Thymus (tissue), 11 donors: ENCODE measurements around the gene WDR73. TPM values are rescaled to one million over a fixed set of nuclear protein-coding genes. Genes with fewer than 3 reads are reported as not detected.

Experiments
- DNase-seq, 9 donors: peaks; one replicate each; pipeline ENCODE4 v3.0.0-alpha.2; 2013; ENCODE audit warnings: low spot score in 9 of 9, low read depth in 6 of 9, missing footprints in 1 of 9
- H3K27ac ChIP-seq, 2 donors: one replicate each; pipeline ENCODE4 v1.5.1; 2013; ENCODE audit warnings: control low read depth in 1 of 2, low read depth in 1 of 2, low read length in 1 of 2, mild to moderate bottlenecking in 1 of 2, moderate library complexity in 1 of 2
- H3K27me3 ChIP-seq, 2 donors: one replicate each; pipeline ENCODE4 v1.5.1; 2013; ENCODE audit warnings: low read length in 1 of 2; ENCODE audit not compliant: control insufficient read depth in 2 of 2, insufficient read depth in 1 of 2
- H3K36me3 ChIP-seq, 2 donors: one replicate each; pipeline ENCODE4 v1.5.1; 2013; ENCODE audit warnings: low read length in 1 of 2, mild to moderate bottlenecking in 1 of 2, moderate library complexity in 1 of 2; ENCODE audit not compliant: control insufficient read depth in 2 of 2, insufficient read depth in 2 of 2
- H3K4me1 ChIP-seq, 2 donors: one replicate each; pipeline ENCODE4 v1.5.1; 2013; ENCODE audit warnings: low read length in 2 of 2; ENCODE audit not compliant: control insufficient read depth in 2 of 2, insufficient read depth in 2 of 2
- H3K4me3 ChIP-seq, 2 donors: one replicate each; pipeline ENCODE4 v1.5.1; 2013; ENCODE audit warnings: low read length in 2 of 2, control low read depth in 1 of 2, mild to moderate bottlenecking in 1 of 2
- H3K9me3 ChIP-seq, 2 donors: one replicate each; pipeline ENCODE4 v1.5.1; 2013; ENCODE audit warnings: low read length in 1 of 2, mild to moderate bottlenecking in 1 of 2; ENCODE audit not compliant: control insufficient read depth in 2 of 2, insufficient read depth in 1 of 2
- WGBS: extraction: QIAGEN DNeasy Blood & Tissue Kit; methylation state at CpG from one replicate; pipeline ENCODE4 v1.1.7; 2013; 5-methylcytosine and 5-hydroxymethylcytosine counted together
- polyA plus RNA-seq: library from polyadenylated mRNA; stranded (reverse); fragments of 200-250 nt; gene quantifications from one replicate; pipeline ENCODE4 v1.2.3, GENCODE V29; 2013
- total RNA-seq: library from RNA; stranded (reverse); fragments of 120-200 nt; gene quantifications from one replicate; pipeline ENCODE4 v1.2.4, GENCODE V29; 2013
- donor health status: healthy.

The WDR73 gene
- total and polyA plus RNA-seq, 2 donors = 20.4 to 22.4 TPM

GRCh38 chr15:84616235-84616634 is 37.8 kb downstream of the WDR73 start:
- no peak overlapping the region for H3K27ac ChIP-seq
- H3K4me1 ChIP-seq = no peaks in the 10 kb centered on the region

GRCh38 chr15:84611631-84612030 is 42.5 kb downstream of the WDR73 start:
- Histone ChIP-seq H3K9me3 (no peaks in the 10 kb centered on the region), H3K27me3 (no peaks in the 10 kb centered on the region), H3K4me3 (no peak overlapping the region), H3K36me3 (peaks cover 18 to 33% of the 10 kb centered on the region in 2 donors), H3K4me1 (no peaks in the 10 kb centered on the region), H3K27ac (no peak overlapping the region)
- DNase-seq = no peak
- WGBS = 98% methylated on average over 7 of the region's 7 CpGs

More at GRCh38 chr15:84616235-84616634, 37.8 kb downstream of the WDR73 start:
- no peaks in the 10 kb centered on the region for H3K27me3 ChIP-seq
- no peak for DNase-seq
- H3K9me3 ChIP-seq = peaks cover 7 to 8% of the 10 kb centered on the region in 2 donors
- H3K36me3 ChIP-seq = peaks cover 14 to 27% of the 10 kb centered on the region in 2 donors
- H3K4me3 ChIP-seq = no peak overlapping the region
- WGBS = 95% methylated on average over 3 of the region's 3 CpGs

- Histone ChIP-seq H3K9me3 (no peaks in the 10 kb centered on the region), H3K27me3 (no peaks in the 10 kb centered on the region), H3K27ac (no peak overlapping the region), H3K4me1 (peaks cover 0 to 7% of the 10 kb centered on the region in 2 donors), H3K4me3 (no peak overlapping the region), H3K36me3 (peaks cover 22 to 40% of the 10 kb centered on the region in 2 donors)
- DNase-seq = no peak
- 94% methylated on average over 11 of the region's 11 CpGs for WGBS
These were observed 44.1 kb downstream of the WDR73 start for GRCh38 chr15:84609818-84610525.

DNA sequence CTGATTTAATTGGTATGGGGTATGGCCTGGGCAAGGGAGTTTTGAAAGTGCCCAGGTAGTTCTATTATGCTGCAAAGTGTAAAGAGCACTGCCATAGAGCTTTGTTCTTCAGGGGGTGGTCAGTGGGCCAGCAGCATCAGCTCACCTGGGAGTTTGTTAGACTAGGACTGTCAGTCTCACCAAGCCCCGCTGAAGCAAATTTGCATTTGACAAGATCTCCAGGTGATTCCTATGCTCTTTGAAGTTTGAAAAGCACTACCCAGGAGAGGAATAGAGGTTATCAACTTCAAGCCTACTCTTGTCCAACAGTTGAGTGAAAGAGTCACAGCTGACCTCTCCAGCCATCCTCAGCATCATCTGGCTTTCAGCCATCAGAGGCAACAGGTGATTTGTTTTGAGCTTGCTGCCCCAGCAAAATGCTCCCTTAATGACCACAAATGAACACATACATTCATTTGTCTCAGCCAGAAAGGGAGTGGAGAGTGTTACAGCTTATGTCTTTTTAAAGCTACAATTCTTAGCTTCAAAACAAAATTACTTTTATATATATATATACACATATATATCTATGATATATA is 45.3 kb downstream of the WDR73 start:
- Histone ChIP-seq H3K9me3 (no peaks in the 10 kb centered on the region), H3K4me1 (peaks cover 0 to 7% of the 10 kb centered on the region in 2 donors), H3K36me3 (peaks cover 30 to 48% of the 10 kb centered on the region in 2 donors), H3K27me3 (no peaks in the 10 kb centered on the region), H3K4me3 (no peak overlapping the region), H3K27ac (no peak overlapping the region)
- DNase-seq = no peak
- WGBS = 94% methylated on average over 1 of the region's 1 CpG

DNA sequence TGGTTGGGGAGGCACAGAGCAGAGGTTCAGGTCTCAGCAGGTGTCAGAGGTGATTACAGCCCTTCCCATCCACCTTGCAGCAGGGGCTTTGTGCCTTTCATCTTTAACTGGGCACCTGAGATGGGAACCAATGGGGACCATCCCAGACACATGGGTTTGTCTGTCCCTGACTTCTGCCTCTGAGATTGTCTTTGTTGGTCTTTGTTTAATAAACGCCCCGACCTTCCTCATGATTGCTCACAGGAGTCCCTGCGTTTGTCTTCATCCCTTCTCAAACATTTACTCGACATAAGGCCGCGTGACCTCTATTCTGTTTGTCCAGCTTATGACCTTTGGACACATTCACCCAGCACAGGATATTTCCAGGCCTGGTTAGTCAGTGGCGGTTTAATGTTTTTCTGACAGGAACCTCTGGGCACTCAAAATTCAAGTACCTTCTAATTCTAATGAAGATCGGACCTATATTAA is 47.4 kb downstream of the WDR73 start:
- Histone ChIP-seq H3K27ac (no peak overlapping the region), H3K9me3 (no peaks in the 10 kb centered on the region), H3K4me3 (no peak overlapping the region), H3K36me3 (peaks cover 32 to 52% of the 10 kb centered on the region in 2 donors), H3K27me3 (no peaks in the 10 kb centered on the region), H3K4me1 (peaks cover under 1 to 7% of the 10 kb centered on the region in 2 donors)
- 98% methylated on average over 8 of the region's 8 CpGs for WGBS
- DNase-seq = no peak

DNA sequence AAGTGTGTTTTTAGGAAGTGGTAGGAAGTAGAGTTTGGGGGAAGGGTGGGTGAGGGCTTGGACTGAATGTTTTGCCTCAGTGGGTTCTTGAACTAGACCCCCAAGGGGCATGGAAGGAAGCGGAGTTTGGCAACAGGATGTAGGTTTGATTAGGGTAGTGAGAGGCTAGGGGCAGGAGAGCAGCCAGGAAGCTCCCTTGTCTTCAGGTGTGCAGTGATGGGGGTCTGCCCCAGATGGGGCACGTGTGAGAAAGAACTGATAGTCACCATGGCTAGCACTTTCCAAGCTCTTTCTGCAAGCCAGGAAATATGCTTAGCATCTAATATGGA is 48.6 kb downstream of the WDR73 start:
- 79% methylated on average over 2 of the region's 2 CpGs for WGBS
- H3K27ac ChIP-seq = no peak overlapping the region
- H3K9me3 ChIP-seq = no peaks in the 10 kb centered on the region
- no peaks in the 10 kb centered on the region for H3K27me3 ChIP-seq
- H3K36me3 ChIP-seq = peaks cover 32 to 52% of the 10 kb centered on the region in 2 donors
- DNase-seq = no peak
- no peak overlapping the region for H3K4me3 ChIP-seq
- peaks cover 3 to 13% of the 10 kb centered on the region in 2 donors for H3K4me1 ChIP-seq

DNA sequence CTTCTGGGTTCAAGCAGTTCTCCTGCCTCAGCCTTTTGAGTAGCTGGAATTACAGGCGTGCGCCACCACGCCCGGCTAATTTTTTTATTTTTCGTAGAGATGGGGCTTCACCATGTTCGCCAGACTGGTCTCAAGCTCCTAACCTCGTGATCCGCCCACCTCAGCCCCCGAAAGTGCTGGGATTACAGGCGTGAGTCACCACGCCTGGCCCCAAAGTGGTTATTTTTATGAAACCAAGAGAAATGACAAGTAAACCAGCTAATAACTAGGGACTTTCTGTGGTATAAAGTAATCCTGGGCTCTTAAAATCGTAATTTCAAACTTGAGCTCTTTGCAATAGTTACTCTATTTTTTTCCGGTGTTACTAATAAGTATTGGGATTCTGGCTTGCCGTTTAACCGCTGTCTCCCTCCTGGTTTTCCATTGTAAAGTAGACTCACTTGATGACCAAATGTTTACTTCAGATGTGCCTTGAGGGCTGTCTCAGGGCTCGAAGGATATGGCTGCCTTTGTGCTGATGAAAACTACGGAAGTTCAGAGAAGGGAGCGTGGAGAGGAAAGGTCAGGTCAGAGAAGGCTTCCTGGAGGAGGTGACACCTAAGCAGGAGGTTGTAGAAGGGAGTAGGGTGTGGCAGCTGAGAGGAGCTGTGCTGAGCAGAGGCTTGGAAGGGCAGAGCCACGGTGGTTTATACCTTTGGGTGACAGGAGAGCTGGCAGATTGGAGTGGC is 49.1 kb downstream of the WDR73 start:
- Histone ChIP-seq H3K36me3 (peaks cover 32 to 50% of the 10 kb centered on the region in 2 donors), H3K9me3 (no peaks in the 10 kb centered on the region), H3K4me1 (peaks cover 3 to 18% of the 10 kb centered on the region in 2 donors), H3K4me3 (no peak overlapping the region), H3K27ac (no peak overlapping the region), H3K27me3 (no peaks in the 10 kb centered on the region)
- DNase-seq = no peak
- WGBS = 89% methylated on average over 19 of the region's 19 CpGs

DNA sequence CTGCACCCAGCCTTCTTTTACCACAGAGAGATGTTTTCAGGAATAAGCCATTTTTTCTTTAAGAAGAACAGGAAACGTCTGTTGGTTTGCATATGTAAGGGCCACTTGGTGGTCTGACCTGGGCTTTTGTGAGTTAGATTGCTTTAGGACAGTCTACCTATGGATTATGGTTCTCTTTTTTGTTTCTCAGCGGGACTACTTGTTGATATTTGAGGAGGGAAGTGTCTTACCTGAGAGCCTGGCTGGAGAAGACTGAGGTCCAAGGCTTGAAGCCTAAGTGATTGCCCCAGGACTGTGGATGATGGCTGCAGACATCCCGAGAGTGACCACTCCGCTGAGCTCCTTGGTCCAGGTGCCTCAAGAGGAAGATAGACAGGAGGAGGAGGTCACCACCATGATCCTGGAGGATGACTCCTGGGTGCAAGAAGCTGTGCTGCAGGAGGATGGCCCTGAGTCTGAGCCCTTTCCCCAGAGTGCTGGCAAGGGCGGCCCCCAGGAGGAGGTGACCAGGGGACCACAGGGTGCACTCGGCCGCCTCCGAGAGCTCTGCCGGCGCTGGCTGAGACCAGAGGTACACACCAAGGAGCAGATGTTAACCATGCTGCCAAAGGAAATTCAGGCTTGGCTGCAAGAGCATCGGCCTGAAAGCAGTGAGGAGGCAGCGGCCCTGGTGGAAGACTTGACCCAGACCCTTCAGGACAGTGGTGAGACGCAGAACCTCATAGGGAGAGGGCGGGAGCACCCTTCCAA is 50.3 kb downstream of the WDR73 start:
- Histone ChIP-seq H3K27me3 (no peaks in the 10 kb centered on the region), H3K9me3 (no peaks in the 10 kb centered on the region), H3K27ac (no peak overlapping the region), H3K36me3 (peaks cover 30 to 43% of the 10 kb centered on the region in 2 donors), H3K4me1 (peaks cover 13 to 30% of the 10 kb centered on the region in 2 donors), H3K4me3 (no peak overlapping the region)
- DNase-seq = no peak
- 97% methylated on average over 14 of the region's 14 CpGs for WGBS

DNA sequence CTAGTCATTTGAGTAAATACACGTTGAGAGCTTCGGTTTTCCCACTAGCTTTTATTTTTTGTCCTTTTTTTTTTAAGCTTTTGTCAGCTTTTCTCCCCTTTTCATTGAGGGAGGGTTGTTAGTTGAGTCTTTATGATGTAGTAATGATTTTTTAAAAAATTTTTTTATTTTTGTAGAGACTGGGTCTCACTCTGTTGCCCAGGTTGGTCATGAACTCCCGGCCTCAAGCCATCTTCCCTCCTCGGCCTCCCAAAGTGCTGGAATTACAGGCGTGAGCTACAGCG is 52.6 kb downstream of the WDR73 start:
- no peak for DNase-seq
- Histone ChIP-seq H3K27me3 (no peaks in the 10 kb centered on the region), H3K4me3 (peak overlapping the region; percentile 98), H3K36me3 (peaks cover 18 to 26% of the 10 kb centered on the region in 2 donors), H3K27ac (no peak overlapping the region), H3K9me3 (no peaks in the 10 kb centered on the region), H3K4me1 (peaks cover 23 to 40% of the 10 kb centered on the region in 2 donors)
- WGBS = 26% methylated on average over 6 of the region's 6 CpGs
